SU-DHL-6 (cell line): ENCODE data around the gene WWOX.

Experiments used
- H2AFZ ChIP-seq: fragments of 200-600 bp; sonication (generic); 2 replicates; pipeline ENCODE4 v1.6.1; 2014; ENCODE audit warnings: low read depth, mild to moderate bottlenecking, moderate library complexity, mixed read lengths, antibody characterized with exemption, low read length; ENCODE audit not compliant: severe bottlenecking
- H3F3A ChIP-seq: fragments of 200-600 bp; shearing (Covaris generic); 2 replicates; pipeline ENCODE4 v1.6.0; 2016; ENCODE audit warnings: antibody characterized with exemption, mild to moderate bottlenecking; ENCODE audit not compliant: insufficient read depth
- H3K27ac ChIP-seq: fragments of 200-600 bp; sonication (generic); 2 replicates; pipeline ENCODE4 v1.5.1; 2016; ENCODE audit warnings: low read depth, mild to moderate bottlenecking, low read length, moderate library complexity, mixed read lengths
- H3K27me3 ChIP-seq: fragments of 200-600 bp; sonication (generic), shearing (Covaris generic); 2 replicates; pipeline ENCODE4 v1.6.0; 2014; ENCODE audit warnings: mild to moderate bottlenecking, low read length
- H3K36me3 ChIP-seq: fragments of 200-600 bp; sonication (generic); 2 replicates; pipeline ENCODE4 v1.6.1; 2014; ENCODE audit warnings: mild to moderate bottlenecking, low read length, mixed read lengths
- H3K4me2 ChIP-seq: fragments of 300-600, 200-600 bp; shearing (Covaris generic), sonication (generic); 2 replicates; pipeline ENCODE4 v1.6.0; 2014; ENCODE audit warnings: low read length, low read depth, mild to moderate bottlenecking; ENCODE audit not compliant: poor library complexity, severe bottlenecking
- H3K4me3 ChIP-seq: fragments of 200-600 bp; sonication (generic); 2 replicates; pipeline ENCODE4 v1.5.1; 2014; ENCODE audit warnings: antibody characterized with exemption, low read length, mild to moderate bottlenecking, mixed read lengths; ENCODE audit not compliant: insufficient read depth, poor library complexity, severe bottlenecking
- H3K79me2 ChIP-seq: fragments of 200-600 bp; sonication (generic); 2 replicates; pipeline ENCODE4 v1.6.1; 2014; ENCODE audit warnings: mild to moderate bottlenecking, low read length, moderate library complexity; ENCODE audit not compliant: insufficient read depth
- H3K9ac ChIP-seq: fragments of 200-600 bp; sonication (generic); 2 replicates; pipeline ENCODE4 v1.7.0; 2014; ENCODE audit warnings: mild to moderate bottlenecking, low read length
- H3K9me2 ChIP-seq: fragments of 200-600 bp; sonication (generic); replicated peaks from 2 replicates; pipeline ENCODE4 v1.6.1; 2014; ENCODE audit warnings: low read length; ENCODE audit not compliant: insufficient read depth
- H3K9me3 ChIP-seq: fragments of 200-600 bp; sonication (generic); 2 replicates; pipeline ENCODE4 v1.6.1; 2014; ENCODE audit warnings: low read length, mixed read lengths; ENCODE audit not compliant: insufficient read depth
- H4K20me1 ChIP-seq: fragments of 200-600 bp; sonication (generic); 2 replicates; pipeline ENCODE4 v1.6.1; 2014; ENCODE audit warnings: low read depth, mild to moderate bottlenecking, antibody characterized with exemption, low read length, moderate library complexity, mixed read lengths
- EZH2phosphoT487 ChIP-seq: fragments of 200-600 bp; sonication (generic), shearing (Covaris generic); conservative IDR thresholded peaks from 2 replicates; pipeline ENCODE4 v1.6.1; 2018; ENCODE audit warnings: mild to moderate bottlenecking, antibody characterized with exemption, low read length, moderate library complexity, mixed read lengths
- TF ChIP-seq, protein P1 (sequence below): fragments of 200-600 bp; sonication (generic); IDR thresholded peaks from one replicate; pipeline ENCODE4 v1.5.1; 2017; ENCODE audit warnings: antibody characterized with exemption, mild to moderate bottlenecking, low read length, moderate library complexity; ENCODE audit not compliant: insufficient read depth, poor library complexity, severe bottlenecking

The WWOX gene

DNA sequence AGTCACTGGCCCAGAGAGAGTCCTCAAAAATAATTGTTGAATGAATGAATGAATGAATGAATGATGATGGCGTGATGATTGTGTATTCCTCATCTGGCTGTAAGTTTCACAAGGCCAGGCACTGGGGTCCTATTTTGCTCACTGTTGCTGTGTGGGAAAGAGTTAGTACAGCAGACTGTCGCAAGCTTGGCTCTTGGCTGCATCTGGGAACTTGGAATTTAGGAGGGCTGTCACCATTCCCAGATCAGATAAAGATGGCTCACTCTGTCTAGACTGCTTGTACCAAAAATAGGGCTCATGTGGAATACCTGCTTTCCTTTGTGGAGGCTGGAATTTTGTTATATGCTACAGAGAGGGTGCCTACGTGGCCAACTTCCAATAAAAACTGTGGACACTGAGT lies 530.6 kb downstream of the WWOX start:
- no peaks in the 10 kb centered on the region for H3K79me2 ChIP-seq
- no peaks in the 10 kb centered on the region for H3K36me3 ChIP-seq
- H3K27me3 ChIP-seq = no peaks in the 10 kb centered on the region
- H3K9ac ChIP-seq = no peak overlapping the region
- no peak overlapping the region for H2AFZ ChIP-seq
- H3K27ac ChIP-seq = no peak overlapping the region
- TF ChIP-seq EZH2phosphoT487 = no peak
- TF ChIP-seq, protein P1, sequence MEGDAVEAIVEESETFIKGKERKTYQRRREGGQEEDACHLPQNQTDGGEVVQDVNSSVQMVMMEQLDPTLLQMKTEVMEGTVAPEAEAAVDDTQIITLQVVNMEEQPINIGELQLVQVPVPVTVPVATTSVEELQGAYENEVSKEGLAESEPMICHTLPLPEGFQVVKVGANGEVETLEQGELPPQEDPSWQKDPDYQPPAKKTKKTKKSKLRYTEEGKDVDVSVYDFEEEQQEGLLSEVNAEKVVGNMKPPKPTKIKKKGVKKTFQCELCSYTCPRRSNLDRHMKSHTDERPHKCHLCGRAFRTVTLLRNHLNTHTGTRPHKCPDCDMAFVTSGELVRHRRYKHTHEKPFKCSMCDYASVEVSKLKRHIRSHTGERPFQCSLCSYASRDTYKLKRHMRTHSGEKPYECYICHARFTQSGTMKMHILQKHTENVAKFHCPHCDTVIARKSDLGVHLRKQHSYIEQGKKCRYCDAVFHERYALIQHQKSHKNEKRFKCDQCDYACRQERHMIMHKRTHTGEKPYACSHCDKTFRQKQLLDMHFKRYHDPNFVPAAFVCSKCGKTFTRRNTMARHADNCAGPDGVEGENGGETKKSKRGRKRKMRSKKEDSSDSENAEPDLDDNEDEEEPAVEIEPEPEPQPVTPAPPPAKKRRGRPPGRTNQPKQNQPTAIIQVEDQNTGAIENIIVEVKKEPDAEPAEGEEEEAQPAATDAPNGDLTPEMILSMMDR = no peak
- no peaks in the 10 kb centered on the region for H4K20me1 ChIP-seq
- no peak overlapping the region for H3K4me2 ChIP-seq
- peaks cover 7% of the 10 kb centered on the region; the same call in 1 of the 2 replicates for H3K9me3 ChIP-seq
- H3K9me2 ChIP-seq = no peaks in the 10 kb centered on the region
- H3F3A ChIP-seq = no peaks in the 10 kb centered on the region
- H3K4me3 ChIP-seq = no peak overlapping the region

DNA sequence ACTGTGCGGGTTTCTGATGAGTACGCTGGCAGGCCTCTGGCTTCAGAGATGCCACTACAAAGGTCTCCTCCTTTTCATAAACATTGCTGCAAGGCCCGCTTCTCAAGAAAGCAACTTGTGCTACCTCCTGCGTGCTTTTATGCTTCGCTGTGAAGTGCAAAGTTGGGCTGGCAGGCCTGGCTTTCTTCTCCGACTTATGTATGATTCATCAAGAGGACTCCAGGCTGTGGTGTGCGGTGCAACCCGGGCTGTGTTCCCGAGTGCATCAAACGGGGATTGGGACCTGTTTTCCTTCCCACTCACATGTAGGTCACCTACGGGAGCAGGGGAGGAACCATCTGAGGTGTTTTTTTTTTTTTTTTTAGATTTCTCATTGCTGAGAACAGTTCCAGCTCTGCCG lies 534.1 kb downstream of the WWOX start:
- no peaks in the 10 kb centered on the region for H3K36me3 ChIP-seq
- no peaks in the 10 kb centered on the region for H3K9me2 ChIP-seq
- H3K4me2 ChIP-seq = no peak overlapping the region
- H3K79me2 ChIP-seq = no peaks in the 10 kb centered on the region
- H3K9ac ChIP-seq = no peak overlapping the region
- no peaks in the 10 kb centered on the region for H3F3A ChIP-seq
- H3K27me3 ChIP-seq = no peaks in the 10 kb centered on the region
- no peak overlapping the region for H3K27ac ChIP-seq
- TF ChIP-seq, protein P1 = no peak
- no peak for TF ChIP-seq EZH2phosphoT487
- H3K9me3 ChIP-seq = peaks cover 7% of the 10 kb centered on the region; the same call in 1 of the 2 replicates
- no peak overlapping the region for H2AFZ ChIP-seq
- H3K4me3 ChIP-seq = no peak overlapping the region
- no peaks in the 10 kb centered on the region for H4K20me1 ChIP-seq

DNA sequence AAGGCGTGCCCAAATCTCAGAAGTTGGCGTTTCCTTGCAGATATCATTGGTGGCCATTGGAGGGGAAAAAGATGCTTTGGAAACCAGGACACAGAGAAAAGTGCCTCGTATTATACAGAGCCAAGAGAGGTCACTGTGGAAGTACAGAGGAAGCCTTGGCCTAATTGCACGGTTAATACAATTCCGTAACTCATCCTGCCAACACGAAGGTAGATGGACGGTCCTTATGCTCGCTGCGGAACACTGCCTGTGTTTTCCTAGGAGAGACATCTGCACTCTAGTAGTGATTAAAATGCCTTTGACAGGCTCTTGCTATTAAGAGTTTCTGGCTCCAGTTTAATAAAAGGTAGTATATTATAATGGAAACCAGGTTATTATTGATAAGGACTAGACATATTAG lies 536.4 kb downstream of the WWOX start:
- H3K4me3 ChIP-seq = no peak overlapping the region
- H3K27me3 ChIP-seq = no peaks in the 10 kb centered on the region
- H2AFZ ChIP-seq = no peak overlapping the region
- TF ChIP-seq EZH2phosphoT487 = no peak
- TF ChIP-seq, protein P1 = no peak
- no peaks in the 10 kb centered on the region for H3K9me2 ChIP-seq
- H3K9me3 ChIP-seq = no peaks in the 10 kb centered on the region
- no peaks in the 10 kb centered on the region for H3F3A ChIP-seq
- H3K4me2 ChIP-seq = no peak overlapping the region
- no peaks in the 10 kb centered on the region for H4K20me1 ChIP-seq
- no peak overlapping the region for H3K9ac ChIP-seq
- H3K79me2 ChIP-seq = no peaks in the 10 kb centered on the region
- H3K36me3 ChIP-seq = no peaks in the 10 kb centered on the region
- no peak overlapping the region for H3K27ac ChIP-seq
